GM18502 (cell line): ENCODE measurements around the gene STXBP6.

ENCODE experiments used
- ATAC-seq: cut with Tn5 transposase; IDR thresholded peaks from one replicate; pipeline ENCODE4 v1.9.1; 2021; ENCODE audit warnings: mild to moderate bottlenecking; ENCODE audit not compliant: unreplicated experiment, poor library complexity

The STXBP6 gene

GRCh38 chr14:24873551-24873950 is 176.4 kb downstream of the STXBP6 start:
- no peak for ATAC-seq

GRCh38 chr14:24870949-24871701 is 178.8 kb downstream of the STXBP6 start:
- ATAC-seq, result no peak

GRCh38 chr14:24868389-24868788 is 181.6 kb downstream of the STXBP6 start:
- ATAC-seq, result no peak

GRCh38 chr14:24866067-24866639 is 183.8 kb downstream of the STXBP6 start:
- no peak for ATAC-seq

- no peak for ATAC-seq
These were observed 185.8 kb downstream of the STXBP6 start for GRCh38 chr14:24863968-24864684.

GRCh38 chr14:24861083-24861630 is 188.8 kb downstream of the STXBP6 start:
- no peak for ATAC-seq

GRCh38 chr14:24859559-24859958 is 190.4 kb downstream of the STXBP6 start:
- no peak for ATAC-seq

- ATAC-seq, result no peak
These were observed 191.3 kb downstream of the STXBP6 start for GRCh38 chr14:24858684-24859083.

- ATAC-seq, result no peak
These were observed 191.9 kb downstream of the STXBP6 start for GRCh38 chr14:24858052-24858451.

GRCh38 chr14:24857277-24857676 is 192.7 kb downstream of the STXBP6 start:
- ATAC-seq, result no peak

- no peak for ATAC-seq
These were observed 196.5 kb downstream of the STXBP6 start for GRCh38 chr14:24853446-24853845.

- no peak for ATAC-seq
These were observed 197.5 kb downstream of the STXBP6 start for GRCh38 chr14:24852312-24853060.

- no peak for ATAC-seq
These were observed 198.1 kb downstream of the STXBP6 start for GRCh38 chr14:24851837-24852236.

GRCh38 chr14:24851406-24851805 is 198.5 kb downstream of the STXBP6 start:
- no peak for ATAC-seq

- ATAC-seq, result no peak
These were observed 199.9 kb downstream of the STXBP6 start for GRCh38 chr14:24850072-24850471.

GRCh38 chr14:24849471-24849870 is 200.5 kb downstream of the STXBP6 start:
- ATAC-seq, result no peak

GRCh38 chr14:24848102-24848790 is 201.7 kb downstream of the STXBP6 start:
- ATAC-seq, result no peak

GRCh38 chr14:24847568-24848095 is 202.3 kb downstream of the STXBP6 start:
- no peak for ATAC-seq

GRCh38 chr14:24846261-24846660 is 203.7 kb downstream of the STXBP6 start:
- no peak for ATAC-seq

GRCh38 chr14:24845851-24846250 is 204.1 kb downstream of the STXBP6 start:
- ATAC-seq, result no peak
